ENCODE data around the gene ZBTB7C. TPM values are rescaled to one million over a fixed set of nuclear protein-coding genes. Genes with fewer than 3 reads are reported as not detected.

ZBTB7C gene
- total and polyA plus RNA-seq, 4 donors: 0.19 to 1.1 (median 0.45) TPM

GRCh38 chr18:48249854-48250253, 159.3 kb downstream of the ZBTB7C start:
- TF ChIP-seq REST (IDR thresholded peaks at IDR 0.05): no peak
- no peak for TF ChIP-seq HNF4G (IDR thresholded peaks at IDR 0.05)
- TF ChIP-seq RAD21 (IDR thresholded peaks at IDR 0.05): no peak
- no peak for TF ChIP-seq ZBTB33 (IDR thresholded peaks at IDR 0.05)
- no peak for TF ChIP-seq NR2F2 (IDR thresholded peaks at IDR 0.05)
- no peak for TF ChIP-seq RXRA (IDR thresholded peaks at IDR 0.05)
- no peak for TF ChIP-seq FOXA1 (IDR thresholded peaks at IDR 0.05)
- no peak for TF ChIP-seq SP1 (IDR thresholded peaks at IDR 0.05)
- no peak for TF ChIP-seq CTCF (IDR thresholded peaks at IDR 0.05; ENCODE audit: low read depth, low read length, missing input control)
- TF ChIP-seq HNF4A (conservative IDR thresholded peaks at IDR 0.05): no peak
- TF ChIP-seq JUND (IDR thresholded peaks at IDR 0.05): no peak
- no peaks in the 10 kb centered on the region for H3K27me3 ChIP-seq (ENCODE audit: control insufficient read depth in 4 of 4, insufficient read depth in 4 of 4, low read length in 3 of 4)
- H3K36me3 ChIP-seq (ENCODE audit: control insufficient read depth in 4 of 4, insufficient read depth in 3 of 4, low read depth in 1 of 4, low read length in 3 of 4): no peaks in the 10 kb centered on the region
- H3K9ac ChIP-seq (ENCODE audit: low read depth in 1 of 2, low read length in 2 of 2): no peak overlapping the region
- WGBS: 84% methylated on average over 5 of the region's 5 CpGs
- no peak overlapping the region for H3K27ac ChIP-seq (ENCODE audit: low read depth in 1 of 2, low read length in 2 of 2)
- H3K4me1 ChIP-seq (ENCODE audit: control insufficient read depth in 4 of 4, insufficient read depth in 4 of 4, low read length in 3 of 4): no peaks in the 10 kb centered on the region
- no peak for DNase-seq (ENCODE audit: low spot score)
- H3K4me3 ChIP-seq (ENCODE audit: low read depth in 1 of 3, low read length in 3 of 3): no peak overlapping the region
- H3K9me3 ChIP-seq (ENCODE audit: control insufficient read depth in 4 of 4, low read length in 3 of 4): no peaks in the 10 kb centered on the region

- Histone ChIP-seq H3K27ac (ENCODE audit: low read depth in 1 of 2, low read length in 2 of 2) (no peak overlapping the region), H3K36me3 (ENCODE audit: control insufficient read depth in 4 of 4, insufficient read depth in 3 of 4, low read depth in 1 of 4, low read length in 3 of 4) (no peaks in the 10 kb centered on the region), H3K27me3 (ENCODE audit: control insufficient read depth in 4 of 4, insufficient read depth in 4 of 4, low read length in 3 of 4) (no peaks in the 10 kb centered on the region), H3K4me1 (ENCODE audit: control insufficient read depth in 4 of 4, insufficient read depth in 4 of 4, low read length in 3 of 4) (no peaks in the 10 kb centered on the region), H3K4me3 (ENCODE audit: low read depth in 1 of 3, low read length in 3 of 3) (no peak overlapping the region), H3K9me3 (ENCODE audit: control insufficient read depth in 4 of 4, low read length in 3 of 4) (no peaks in the 10 kb centered on the region), H3K9ac (ENCODE audit: low read depth in 1 of 2, low read length in 2 of 2) (no peak overlapping the region)
- DNase-seq (ENCODE audit: low spot score): no peak
- TF ChIP-seq REST (IDR thresholded peaks at IDR 0.05) (no peak), HNF4G (IDR thresholded peaks at IDR 0.05) (no peak), FOXA2 (IDR thresholded peaks at IDR 0.05) (no peak), RAD21 (IDR thresholded peaks at IDR 0.05) (no peak), SP1 (IDR thresholded peaks at IDR 0.05) (no peak), YY1 (IDR thresholded peaks at IDR 0.05) (no peak), NR2F2 (IDR thresholded peaks at IDR 0.05) (no peak), FOXA1 (IDR thresholded peaks at IDR 0.05) (no peak), ZBTB33 (IDR thresholded peaks at IDR 0.05) (no peak), EGR1 (IDR thresholded peaks at IDR 0.05; ENCODE audit: low read depth in 2 of 2) (no peak), RXRA (IDR thresholded peaks at IDR 0.05) (no peak), CTCF (IDR thresholded peaks at IDR 0.05; ENCODE audit: low read depth, low read length, missing input control) (no peak), HNF4A (conservative IDR thresholded peaks at IDR 0.05) (no peak), TAF1 (conservative IDR thresholded peaks at IDR 0.05) (no peak)
- TF ChIP-seq, protein P1, sequence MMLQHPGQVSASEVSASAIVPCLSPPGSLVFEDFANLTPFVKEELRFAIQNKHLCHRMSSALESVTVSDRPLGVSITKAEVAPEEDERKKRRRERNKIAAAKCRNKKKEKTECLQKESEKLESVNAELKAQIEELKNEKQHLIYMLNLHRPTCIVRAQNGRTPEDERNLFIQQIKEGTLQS (IDR thresholded peaks at IDR 0.05): no peak
Measured at GRCh38 chr18:48244530-48244929, 164.7 kb downstream of the ZBTB7C start.

Measured in liver (tissue), 9 donors.